B cell (primary cell): ENCODE data around the gene UBE2U. TPM values are rescaled to one million over a fixed set of nuclear protein-coding genes. Genes with fewer than 3 reads are reported as not detected.

Source experiments
- ATAC-seq: fragments of 200-7000 bp; cut with Tn5 transposase; one replicate; pipeline ENCODE4 v1.10.0; 2021; ENCODE audit warnings: low read depth, mild to moderate bottlenecking, moderate number of reproducible peaks, moderate library complexity
- CTCF ChIA-PET: fragments of 350-600 bp; sonication (Branson Sonifier 250); formaldehyde crosslinking; loops from one replicate; lab custom pipeline; 2021; ENCODE audit warnings: antibody characterized with exemption, inconsistent platforms; lab: Charles Lee
- POLR2A ChIA-PET: fragments of 350-600 bp; sonication (Branson Sonifier 250); formaldehyde crosslinking; loops from one replicate; lab custom pipeline; 2021; ENCODE audit warnings: antibody characterized with exemption; lab: Charles Lee
- DNase-seq: peaks from one replicate; pipeline ENCODE4 v3.0.0; 2013
- H2AFZ ChIP-seq: 2 replicates; pipeline ENCODE4 v1.6.1; 2012; ENCODE audit warnings: mild to moderate bottlenecking, low read depth, low read length; ENCODE audit not compliant: insufficient read depth, poor library complexity, severe bottlenecking
- H3K27ac ChIP-seq, 2 donors: 1 replicate in 1 of 2; 2 replicates in 1 of 2; pipeline ENCODE4 v1.5.1; 2012 to 2013; ENCODE audit warnings: low read length in 2 of 2, mild to moderate bottlenecking in 2 of 2, moderate library complexity in 1 of 2
- H3K27me3 ChIP-seq, 4 experiments: fragments of 200-600 bp in 1 of 4; sonication (generic) in 1 of 4; replicated peaks in 1 of 4; 1 replicate in 2 of 4; 2 replicates in 2 of 4; pipeline versions ENCODE4 v1.6.1 to v1.7.0; 2013 to 2016; ENCODE audit warnings: low read length in 3 of 4, mild to moderate bottlenecking in 2 of 4, mixed read lengths in 1 of 4, moderate library complexity in 1 of 4; ENCODE audit not compliant: insufficient read depth in 4 of 4, control insufficient read depth in 3 of 4; ENCODE audit errors: control extremely low read depth in 1 of 4
- H3K36me3 ChIP-seq, 2 experiments: replicated peaks in 1 of 2; 1 replicate in 1 of 2; 2 replicates in 1 of 2; pipeline versions ENCODE4 v1.6.1 to v1.7.1; 2013; ENCODE audit warnings: low read length in 1 of 2; ENCODE audit not compliant: insufficient read depth in 2 of 2, control insufficient read depth in 1 of 2; ENCODE audit errors: control extremely low read depth in 1 of 2, extremely low read depth in 1 of 2
- H3K4me1 ChIP-seq, 2 donors: fragments of 200-600 bp in 1 of 2; sonication (generic) in 1 of 2; 1 replicate in 1 of 2; 2 replicates in 1 of 2; pipeline versions ENCODE4 v1.5.1 to v1.6.1; 2013 to 2017; ENCODE audit warnings: low read length in 2 of 2; ENCODE audit not compliant: control insufficient read depth in 2 of 2, insufficient read depth in 2 of 2
- H3K4me2 ChIP-seq: replicated peaks from 2 replicates; pipeline ENCODE3; 2012; ENCODE audit warnings: mild to moderate bottlenecking, low read depth, low read length; ENCODE audit not compliant: poor library complexity, severe bottlenecking
- H3K4me3 ChIP-seq, 5 experiments: fragments of 200-600 bp in 1 of 5; sonication (generic) in 1 of 5; 1 replicate in 3 of 5; 2 replicates in 2 of 5; pipeline versions ENCODE4 v1.5.1 to v1.7.0; 2011 to 2016; ENCODE audit warnings: low read length in 4 of 5, mild to moderate bottlenecking in 4 of 5, low read depth in 2 of 5, control low read depth in 1 of 5, moderate library complexity in 1 of 5; ENCODE audit not compliant: insufficient read depth in 1 of 5; ENCODE audit errors: control extremely low read depth in 1 of 5, extremely low read depth in 1 of 5
- H3K79me2 ChIP-seq: fragments of 200-600 bp; sonication (generic); one replicate; pipeline ENCODE4 v1.6.0; 2016; ENCODE audit warnings: low read length; ENCODE audit not compliant: control insufficient read depth, insufficient read depth
- H3K9ac ChIP-seq: fragments of 200-600 bp; sonication (generic); 2 replicates; pipeline ENCODE4 v1.6.1; 2017; ENCODE audit warnings: mild to moderate bottlenecking, low read length, moderate library complexity
- H3K9me3 ChIP-seq, 3 donors: one replicate each; pipeline versions ENCODE4 v1.6.1 to v1.7.1; 2013; ENCODE audit warnings: low read length in 2 of 3; ENCODE audit not compliant: control insufficient read depth in 2 of 3, insufficient read depth in 1 of 3; ENCODE audit errors: control extremely low read depth in 1 of 3
- H4K20me1 ChIP-seq: 2 replicates; pipeline ENCODE4 v1.6.0; 2012; ENCODE audit warnings: mild to moderate bottlenecking, low read length; ENCODE audit not compliant: insufficient read depth, control insufficient read depth, poor library complexity, severe bottlenecking
- H3K27ac Mint-ChIP-seq: one replicate; pipeline ENCODE4 v1.8.0; 2021; ENCODE audit warnings: mixed read lengths
- H3K27me3 Mint-ChIP-seq: one replicate; pipeline ENCODE4 v1.8.0; 2021; ENCODE audit warnings: mixed read lengths
- H3K4me1 Mint-ChIP-seq: one replicate; pipeline ENCODE4 v1.8.0; 2021; ENCODE audit warnings: mixed read lengths
- H3K4me3 Mint-ChIP-seq: one replicate; pipeline ENCODE4 v1.8.0; 2021; ENCODE audit warnings: mixed read lengths
- H3K9me3 Mint-ChIP-seq: one replicate; pipeline ENCODE4 v1.8.0; 2022; ENCODE audit warnings: mixed read lengths; ENCODE audit not compliant: insufficient read depth
- EZH2 ChIP-seq: IDR thresholded peaks from 2 replicates; pipeline ENCODE4 v1.6.1; 2012; ENCODE audit warnings: borderline replicate concordance, low read depth, mild to moderate bottlenecking, moderate library complexity, low read length; ENCODE audit not compliant: insufficient read depth, poor library complexity, severe bottlenecking
- WGBS: methylation state at CpG from one replicate; pipeline ENCODE4 v1.1.5; 2013; ENCODE audit warnings: missing lambda C conversion rate; ENCODE audit not compliant: insufficient coverage; 5-methylcytosine and 5-hydroxymethylcytosine counted together
- intact Hi-C: fragments of 100-400 bp; cut with micrococcal nuclease; formaldehyde crosslinking; loops from one replicate; pipeline ENCODE4 v1.10.0; 2022
- polyA plus RNA-seq: library from polyadenylated mRNA; depleted of rRNA; stranded (reverse); fragments of >200 nt; gene quantifications from 2 replicates; pipeline ENCODE4 v1.2.3, GENCODE V29; 2012
- total RNA-seq, 2 donors: library from RNA; stranded (reverse); fragments of 120-200 nt in 1 of 2; gene quantifications; 1 replicate in 1 of 2; 2 replicates in 1 of 2; pipeline versions ENCODE4 v1.2.3 to v1.2.4, GENCODE V29; 2013 to 2022
- TF ChIP-seq, protein P1 (sequence below): fragments of 200-600 bp; IDR thresholded peaks from one replicate; pipeline ENCODE4 v1.8.0; 2022; ENCODE audit warnings: antibody characterized with exemption, mild to moderate bottlenecking

The UBE2U gene
- total and polyA plus RNA-seq, 2 donors (not counting 1 experiment from before 2014, with no cell fraction given), result not detected

GRCh38 chr1:64290420-64290819 lies 87.0 kb downstream of the UBE2U start:
- Histone ChIP-seq H3K27me3 (peaks cover 0 to 5% (median 0%) of the 10 kb centered on the region in 4 experiments), H3K79me2 (no peaks in the 10 kb centered on the region), H3K9ac (no peak overlapping the region), H3K36me3 (no peaks in the 10 kb centered on the region), H3K9me3 (no peaks in the 10 kb centered on the region), H3K4me3 (no peak overlapping the region), H2AFZ (no peak overlapping the region), H4K20me1 (no peaks in the 10 kb centered on the region), H3K4me2 (no peak overlapping the region), H3K27ac (no peak overlapping the region), H3K4me1 (no peaks in the 10 kb centered on the region)
- H3K4me1 Mint-ChIP-seq, result no peaks in the 10 kb centered on the region
- intact Hi-C loops, result no loop called here
- POLR2A ChIA-PET, result no interaction called here
- DNase-seq, result no peak
- no peak overlapping the region for H3K4me3 Mint-ChIP-seq
- H3K9me3 Mint-ChIP-seq, result no peaks in the 10 kb centered on the region
- no peak overlapping the region for H3K27ac Mint-ChIP-seq
- no CpG with 5 or more reads among the region's 1 CpG for WGBS
- H3K27me3 Mint-ChIP-seq, result peaks cover 30% of the 10 kb centered on the region
- CTCF ChIA-PET, result no interaction called here
- ATAC-seq, result no peak
- no peak for TF ChIP-seq EZH2
- TF ChIP-seq, protein P1, sequence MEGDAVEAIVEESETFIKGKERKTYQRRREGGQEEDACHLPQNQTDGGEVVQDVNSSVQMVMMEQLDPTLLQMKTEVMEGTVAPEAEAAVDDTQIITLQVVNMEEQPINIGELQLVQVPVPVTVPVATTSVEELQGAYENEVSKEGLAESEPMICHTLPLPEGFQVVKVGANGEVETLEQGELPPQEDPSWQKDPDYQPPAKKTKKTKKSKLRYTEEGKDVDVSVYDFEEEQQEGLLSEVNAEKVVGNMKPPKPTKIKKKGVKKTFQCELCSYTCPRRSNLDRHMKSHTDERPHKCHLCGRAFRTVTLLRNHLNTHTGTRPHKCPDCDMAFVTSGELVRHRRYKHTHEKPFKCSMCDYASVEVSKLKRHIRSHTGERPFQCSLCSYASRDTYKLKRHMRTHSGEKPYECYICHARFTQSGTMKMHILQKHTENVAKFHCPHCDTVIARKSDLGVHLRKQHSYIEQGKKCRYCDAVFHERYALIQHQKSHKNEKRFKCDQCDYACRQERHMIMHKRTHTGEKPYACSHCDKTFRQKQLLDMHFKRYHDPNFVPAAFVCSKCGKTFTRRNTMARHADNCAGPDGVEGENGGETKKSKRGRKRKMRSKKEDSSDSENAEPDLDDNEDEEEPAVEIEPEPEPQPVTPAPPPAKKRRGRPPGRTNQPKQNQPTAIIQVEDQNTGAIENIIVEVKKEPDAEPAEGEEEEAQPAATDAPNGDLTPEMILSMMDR, result no peak

GRCh38 chr1:64291931-64292330 lies 88.5 kb downstream of the UBE2U start:
- intact Hi-C loops, result no loop called here

More at GRCh38 chr1:64291931-64292330, 88.5 kb downstream of the UBE2U start:
- H3K27me3 ChIP-seq, result peaks cover 0 to 8% (median 3%) of the 10 kb centered on the region in 4 experiments
- CTCF ChIA-PET, result no interaction called here
- H3K4me1 ChIP-seq, result no peaks in the 10 kb centered on the region
- DNase-seq, result no peak
- no peaks in the 10 kb centered on the region for H3K9me3 Mint-ChIP-seq
- no peak overlapping the region for H3K27ac Mint-ChIP-seq
- no peak overlapping the region for H3K4me3 ChIP-seq
- H3K79me2 ChIP-seq, result no peaks in the 10 kb centered on the region
- POLR2A ChIA-PET, result no interaction called here
- no CpG with 5 or more reads among the region's 4 CpGs for WGBS
- no peak overlapping the region for H2AFZ ChIP-seq
- H3K9ac ChIP-seq, result no peak overlapping the region
- H3K4me2 ChIP-seq, result no peak overlapping the region
- H3K27me3 Mint-ChIP-seq, result peaks cover 25% of the 10 kb centered on the region
- H4K20me1 ChIP-seq, result no peaks in the 10 kb centered on the region
- no peaks in the 10 kb centered on the region for H3K4me1 Mint-ChIP-seq
- no peaks in the 10 kb centered on the region for H3K9me3 ChIP-seq
- TF ChIP-seq, protein P1, result no peak
- TF ChIP-seq EZH2, result no peak
- no peaks in the 10 kb centered on the region for H3K36me3 ChIP-seq
- H3K4me3 Mint-ChIP-seq, result no peak overlapping the region
- ATAC-seq, result no peak
- H3K27ac ChIP-seq, result no peak overlapping the region
